Gastrocnemius medialis (tissue), 4 donors: ENCODE measurements around the gene DLX5. TPM values are rescaled to one million over a fixed set of nuclear protein-coding genes. Genes with fewer than 3 reads are reported as not detected.

Experiments used
- ATAC-seq, 2 donors: fragments of 150-250 bp; one replicate each; pipeline ENCODE4 v1.9.1; 2016
- DNase-seq, 2 donors: peaks; one replicate each; pipeline ENCODE4 v3.0.0-alpha.2; 2019
- H3K27ac ChIP-seq, 4 donors: fragments of 200-600 bp; sonication (generic); 1 replicate in 1 of 4; 2 replicates in 3 of 4; pipeline ENCODE4 v1.5.1; 2016 to 2018; ENCODE audit warnings: mild to moderate bottlenecking in 2 of 4, moderate library complexity in 1 of 4
- H3K27me3 ChIP-seq, 3 donors: fragments of 200-600 bp; sonication (generic) in 2 of 3; 1 replicate in 1 of 3; 2 replicates in 2 of 3; pipeline versions ENCODE4 v1.5.1 to v1.6.0; 2016 to 2019; ENCODE audit warnings: mild to moderate bottlenecking in 1 of 3, moderate library complexity in 1 of 3
- H3K36me3 ChIP-seq, 2 donors: fragments of 200-600 bp; sonication (generic) in 1 of 2; one replicate each; pipeline ENCODE4 v1.5.1; 2017 to 2018
- H3K4me1 ChIP-seq, 2 donors: fragments of 200-600 bp; sonication (generic) in 1 of 2; one replicate each; pipeline ENCODE4 v1.5.1; 2016 to 2017; ENCODE audit warnings: mild to moderate bottlenecking in 2 of 2
- H3K4me3 ChIP-seq, 4 donors: fragments of 200-600 bp; sonication (generic) in 3 of 4; 1 replicate in 1 of 4; 2 replicates in 3 of 4; pipeline ENCODE4 v1.5.1; 2016 to 2019; ENCODE audit warnings: mild to moderate bottlenecking in 2 of 4
- H3K9me3 ChIP-seq, 3 donors: fragments of 200-600 bp; sonication (generic) in 2 of 3; 1 replicate in 1 of 3; 2 replicates in 2 of 3; pipeline ENCODE4 v1.5.1; 2016 to 2019
- POLR2A ChIP-seq, 2 donors: fragments of 450-650 bp; IDR thresholded peaks; one replicate each; pipeline ENCODE4 v1.6.1; 2017; ENCODE audit warnings: antibody characterized with exemption in 2 of 2, mild to moderate bottlenecking in 2 of 2, moderate library complexity in 2 of 2
- in situ Hi-C, 4 donors: fragments of 200-750 bp; cut with MboI; loops; one replicate each; pipeline versions ENCODE4 v1.15.0 to v1.8.0; 2017; ENCODE audit warnings: low sequenced_read_pairs in 4 of 4
- intact Hi-C: fragments of 100-400 bp; cut with DNase I; formaldehyde crosslinking; loops from one replicate; pipeline ENCODE4 v1.15.1; 2023; ENCODE audit warnings: low total_unique reads
- total RNA-seq, 4 donors: library from RNA; depleted of rRNA; stranded (reverse); fragments of >200 nt; gene quantifications; one replicate each; pipeline versions ENCODE4 v1.1.0 to v1.2.3, GENCODE V29; 2016
- TF ChIP-seq, protein P1 (sequence below), 5 experiments: fragments of 450-650 bp in 3 of 5; fragments of 200-600 bp in 2 of 5; sonication (generic) in 2 of 5; IDR thresholded peaks in 4 of 5; conservative IDR thresholded peaks in 1 of 5; 1 replicate in 4 of 5; 2 replicates in 1 of 5; pipeline ENCODE4 v1.5.1; 2016 to 2019; ENCODE audit warnings: antibody characterized with exemption in 5 of 5, mild to moderate bottlenecking in 3 of 5, moderate library complexity in 3 of 5

DLX5 gene
- total RNA-seq, 4 donors from 2014 or later = 0.41 TPM; not detected in 3

DNA sequence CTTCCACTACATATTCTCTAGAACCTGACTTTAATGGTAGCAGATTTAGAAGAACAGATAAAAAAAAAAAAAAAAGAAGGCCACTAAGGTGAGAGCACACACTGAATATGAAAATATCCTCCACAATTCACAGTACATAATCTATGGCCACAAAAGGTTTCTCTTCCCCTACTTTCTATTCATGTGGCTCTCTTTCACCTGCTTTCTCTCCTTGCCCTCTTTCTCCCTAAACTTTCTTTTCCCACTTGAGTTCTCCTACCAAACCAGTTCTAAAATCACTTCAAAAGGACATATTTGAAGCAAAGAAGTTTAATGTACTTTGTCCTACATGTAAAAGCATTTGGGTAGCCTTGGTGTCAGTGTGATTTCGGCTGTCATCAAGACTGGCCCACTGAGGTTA, 37.7 kb downstream of the DLX5 start:
- Histone ChIP-seq H3K36me3 (no peaks in the 10 kb centered on the region), H3K4me3 (no peak overlapping the region), H3K4me1 (no peaks in the 10 kb centered on the region), H3K9me3 (no peaks in the 10 kb centered on the region), H3K27ac (no peak overlapping the region), H3K27me3 (peaks cover 35 to 77% (median 71%) of the 10 kb centered on the region in 3 donors)
- DNase-seq (no peak), ATAC-seq (no peak)
- in situ Hi-C loops = no loop called here
- TF ChIP-seq, protein P1, sequence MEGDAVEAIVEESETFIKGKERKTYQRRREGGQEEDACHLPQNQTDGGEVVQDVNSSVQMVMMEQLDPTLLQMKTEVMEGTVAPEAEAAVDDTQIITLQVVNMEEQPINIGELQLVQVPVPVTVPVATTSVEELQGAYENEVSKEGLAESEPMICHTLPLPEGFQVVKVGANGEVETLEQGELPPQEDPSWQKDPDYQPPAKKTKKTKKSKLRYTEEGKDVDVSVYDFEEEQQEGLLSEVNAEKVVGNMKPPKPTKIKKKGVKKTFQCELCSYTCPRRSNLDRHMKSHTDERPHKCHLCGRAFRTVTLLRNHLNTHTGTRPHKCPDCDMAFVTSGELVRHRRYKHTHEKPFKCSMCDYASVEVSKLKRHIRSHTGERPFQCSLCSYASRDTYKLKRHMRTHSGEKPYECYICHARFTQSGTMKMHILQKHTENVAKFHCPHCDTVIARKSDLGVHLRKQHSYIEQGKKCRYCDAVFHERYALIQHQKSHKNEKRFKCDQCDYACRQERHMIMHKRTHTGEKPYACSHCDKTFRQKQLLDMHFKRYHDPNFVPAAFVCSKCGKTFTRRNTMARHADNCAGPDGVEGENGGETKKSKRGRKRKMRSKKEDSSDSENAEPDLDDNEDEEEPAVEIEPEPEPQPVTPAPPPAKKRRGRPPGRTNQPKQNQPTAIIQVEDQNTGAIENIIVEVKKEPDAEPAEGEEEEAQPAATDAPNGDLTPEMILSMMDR (IDR thresholded peaks at IDR 0.05 in 4 of 5, conservative IDR thresholded peaks at IDR 0.05 in 1 of 5) = no peak
- TF ChIP-seq POLR2A (IDR thresholded peaks at IDR 0.05) = no peak
- intact Hi-C loops = no loop called here

DNA sequence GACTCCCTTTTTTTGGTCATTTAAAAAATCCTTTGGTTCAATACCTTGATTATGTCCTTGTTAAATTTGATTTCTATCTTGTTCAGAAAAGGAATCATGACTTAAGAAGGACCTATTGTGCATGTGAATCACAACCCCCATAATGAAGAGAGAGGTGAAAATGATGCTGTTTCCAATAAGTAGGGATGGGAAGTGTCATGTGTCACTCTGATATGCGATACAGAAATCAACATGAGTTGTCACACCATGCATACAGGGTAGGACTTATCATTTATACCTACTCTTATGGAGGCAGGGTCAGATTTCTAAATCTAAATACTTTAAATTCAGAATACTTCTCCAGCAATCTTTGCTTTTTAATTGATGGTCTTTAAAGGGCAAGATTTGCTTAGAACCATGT, 38.6 kb downstream of the DLX5 start:
- Histone ChIP-seq H3K36me3 (no peaks in the 10 kb centered on the region), H3K4me3 (no peak overlapping the region), H3K9me3 (no peaks in the 10 kb centered on the region), H3K27me3 (peaks cover 26 to 68% (median 63%) of the 10 kb centered on the region in 3 donors), H3K27ac (no peak overlapping the region), H3K4me1 (no peaks in the 10 kb centered on the region)
- intact Hi-C loops = no loop called here
- in situ Hi-C loops = no loop called here
- no peak for DNase-seq
- no peak for TF ChIP-seq POLR2A (IDR thresholded peaks at IDR 0.05)
- TF ChIP-seq, protein P1 (IDR thresholded peaks at IDR 0.05 in 4 of 5, conservative IDR thresholded peaks at IDR 0.05 in 1 of 5) = no peak
- no peak for ATAC-seq

DNA sequence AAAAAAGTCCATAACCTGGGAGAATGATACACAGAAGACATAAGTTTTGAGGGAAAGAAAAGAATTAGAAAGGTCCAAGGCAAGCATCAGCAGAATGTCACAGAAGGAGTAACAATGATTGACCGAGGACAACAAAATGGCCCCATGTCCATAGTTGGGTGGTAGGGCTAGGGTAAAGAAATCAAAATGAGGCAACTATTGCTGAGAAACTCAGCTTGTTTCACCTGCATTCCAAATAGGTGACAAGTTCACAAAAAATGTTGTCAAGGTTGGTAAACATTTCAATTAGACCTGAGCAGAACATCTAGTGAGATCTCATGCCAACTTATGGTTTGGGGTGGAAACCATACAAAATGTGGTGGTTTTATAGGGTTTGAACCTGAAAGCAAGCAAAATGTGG, 42.0 kb downstream of the DLX5 start:
- H3K4me1 ChIP-seq = no peaks in the 10 kb centered on the region
- TF ChIP-seq POLR2A (IDR thresholded peaks at IDR 0.05) = no peak
- TF ChIP-seq, protein P1 (IDR thresholded peaks at IDR 0.05 in 4 of 5, conservative IDR thresholded peaks at IDR 0.05 in 1 of 5) = no peak
- H3K27me3 ChIP-seq = peaks cover 4 to 35% (median 32%) of the 10 kb centered on the region in 3 donors
- H3K27ac ChIP-seq = no peak overlapping the region
- H3K36me3 ChIP-seq = no peaks in the 10 kb centered on the region
- in situ Hi-C loops = no loop called here
- no peak overlapping the region for H3K4me3 ChIP-seq
- ATAC-seq (no peak), DNase-seq (no peak)
- H3K9me3 ChIP-seq = no peaks in the 10 kb centered on the region
- intact Hi-C loops = no loop called here

DNA sequence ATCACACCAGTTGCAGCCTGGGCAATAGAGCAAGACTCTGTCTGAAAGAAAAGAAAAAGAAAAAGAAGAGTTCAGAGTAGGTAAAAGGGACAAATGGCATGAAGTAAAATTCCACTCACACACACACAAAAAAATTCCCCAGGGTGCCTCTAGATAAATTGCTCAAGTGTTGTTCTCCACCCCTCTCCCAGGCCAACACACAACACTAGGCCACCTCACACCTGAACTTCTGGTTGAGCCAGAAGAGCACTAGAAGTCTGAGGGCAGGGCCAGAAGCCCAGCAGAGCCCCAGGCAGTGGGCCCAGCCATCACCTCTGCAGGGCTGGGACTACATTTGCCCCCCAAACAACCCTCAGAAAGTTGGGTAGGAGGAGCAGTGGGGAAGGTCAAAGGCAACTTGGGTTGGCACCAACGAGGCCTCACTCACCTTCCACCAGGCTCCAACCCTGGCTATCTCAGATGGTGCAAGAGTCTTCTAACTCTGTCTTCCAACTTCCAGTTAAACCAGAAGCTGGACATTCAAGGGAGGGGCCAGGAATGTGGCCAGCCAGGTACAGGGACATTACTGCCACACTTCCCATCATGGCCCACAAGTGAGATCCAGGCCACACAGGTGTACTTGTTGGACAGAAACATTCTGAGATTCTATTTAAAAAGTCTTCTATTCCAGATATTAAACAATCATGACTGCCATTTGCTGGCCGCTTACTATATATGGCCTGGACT, 44.9 kb downstream of the DLX5 start:
- ATAC-seq (no peak), DNase-seq (no peak)
- H3K9me3 ChIP-seq = no peaks in the 10 kb centered on the region
- in situ Hi-C loops (no loop called here), intact Hi-C loops (no loop called here)
- peaks cover 0 to 7% (median 5%) of the 10 kb centered on the region in 3 donors for H3K27me3 ChIP-seq
- H3K4me3 ChIP-seq = no peak overlapping the region
- no peaks in the 10 kb centered on the region for H3K36me3 ChIP-seq
- no peak for TF ChIP-seq POLR2A (IDR thresholded peaks at IDR 0.05)
- TF ChIP-seq, protein P1 (IDR thresholded peaks at IDR 0.05 in 4 of 5, conservative IDR thresholded peaks at IDR 0.05 in 1 of 5) = no peak
- H3K4me1 ChIP-seq = no peaks in the 10 kb centered on the region
- H3K27ac ChIP-seq = no peak overlapping the region
